CD4-positive, CD25-positive, alpha-beta regulatory T cell (primary cell): Measurements from ENCODE around the gene SERINC3. TPM values are rescaled to one million over a fixed set of nuclear protein-coding genes. Genes with fewer than 3 reads are reported as not detected.

ENCODE experiments used
- ATAC-seq, 2 donors: fragments of 150-1000 bp; cut with Tn5 transposase; one replicate each; pipeline ENCODE4 v1.10.0; 2021; ENCODE audit warnings: low read depth in 2 of 2, moderate number of reproducible peaks in 2 of 2, moderate library complexity in 1 of 2
- DNase-seq, 3 donors: peaks; one replicate each; pipeline versions ENCODE4 v3.0.0 to v3.0.0-alpha.2; 2012 to 2022; ENCODE audit warnings: mixed read lengths in 1 of 3
- H3K27ac ChIP-seq: one replicate; pipeline ENCODE4 v1.7.0; 2013; ENCODE audit warnings: mild to moderate bottlenecking, low read length; ENCODE audit not compliant: insufficient read depth, poor library complexity, severe bottlenecking
- H3K27me3 ChIP-seq: one replicate; pipeline ENCODE4 v1.7.0; 2013; ENCODE audit warnings: low read length; ENCODE audit not compliant: control insufficient read depth, insufficient read depth
- H3K36me3 ChIP-seq: one replicate; pipeline ENCODE4 v1.7.0; 2013; ENCODE audit warnings: mild to moderate bottlenecking, low read length, moderate library complexity; ENCODE audit not compliant: control insufficient read depth, insufficient read depth
- H3K4me1 ChIP-seq: 2 replicates; pipeline ENCODE4 v1.7.0; 2013; ENCODE audit warnings: mild to moderate bottlenecking, low read length; ENCODE audit not compliant: insufficient read depth, control insufficient read depth, poor library complexity, severe bottlenecking
- H3K4me3 ChIP-seq: one replicate; pipeline ENCODE4 v1.7.0; 2013; ENCODE audit warnings: low read depth, mild to moderate bottlenecking, low read length, moderate library complexity
- H3K9me3 ChIP-seq, 2 experiments: 1 replicate in 1 of 2; 2 replicates in 1 of 2; pipeline ENCODE4 v1.7.0; 2013; ENCODE audit warnings: low read length in 2 of 2, mild to moderate bottlenecking in 1 of 2, moderate library complexity in 1 of 2; ENCODE audit not compliant: control insufficient read depth in 2 of 2
- H3K27ac Mint-ChIP-seq, 3 donors: one replicate each; pipeline ENCODE4 v1.8.0; 2020 to 2022; ENCODE audit warnings: mild to moderate bottlenecking in 3 of 3, mixed read lengths in 3 of 3, moderate library complexity in 2 of 3
- H3K27me3 Mint-ChIP-seq: one replicate; pipeline ENCODE4 v1.8.0; 2022; ENCODE audit warnings: mild to moderate bottlenecking, mixed read lengths
- H3K36me3 Mint-ChIP-seq: one replicate; pipeline ENCODE4 v1.8.0; 2020; ENCODE audit warnings: mixed read lengths
- H3K4me1 Mint-ChIP-seq, 4 donors: one replicate each; pipeline ENCODE4 v1.8.0; 2020 to 2022; ENCODE audit warnings: mixed read lengths in 4 of 4, mild to moderate bottlenecking in 1 of 4
- H3K4me3 Mint-ChIP-seq, 4 donors: one replicate each; pipeline ENCODE4 v1.8.0; 2020 to 2022; ENCODE audit warnings: mild to moderate bottlenecking in 4 of 4, mixed read lengths in 4 of 4, moderate library complexity in 3 of 4
- H3K9me3 Mint-ChIP-seq, 7 donors: one replicate each; pipeline ENCODE4 v1.8.0; 2020 to 2022; ENCODE audit warnings: mixed read lengths in 7 of 7, mild to moderate bottlenecking in 3 of 7, moderate library complexity in 2 of 7
- polyA plus RNA-seq, 4 donors: library from polyadenylated mRNA; unstranded; fragments of 300-500 nt; fragmentation: Illumina TruSeq; gene quantifications; one replicate each; pipeline ENCODE4 v1.2.3, GENCODE V29; 2021
- total RNA-seq: library from RNA; stranded (reverse); gene quantifications from one replicate; pipeline ENCODE4 v1.2.3, GENCODE V29; 2022

Gene SERINC3
- total and polyA plus RNA-seq, 5 donors from 2014 or later = 77.3 to 254 (median 196) TPM

DNA sequence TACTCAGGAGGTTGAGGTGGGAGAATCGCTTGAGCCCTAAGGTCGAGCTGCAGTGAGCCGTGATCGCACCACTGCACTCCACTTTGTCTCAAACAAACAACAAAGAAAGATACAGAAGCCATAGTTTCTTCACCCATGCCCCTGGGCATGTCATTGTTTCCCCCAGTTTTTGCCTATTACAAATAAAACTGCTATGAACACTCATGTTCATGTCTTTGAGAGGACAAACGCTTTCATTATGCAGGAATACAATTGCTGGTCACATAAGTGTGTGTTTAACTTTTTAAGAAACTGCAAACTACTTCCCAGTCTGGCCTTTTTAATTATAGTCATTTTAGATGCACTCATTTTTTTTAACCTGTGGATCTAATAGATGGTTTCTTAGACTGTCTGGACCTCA is 58.4 kb downstream of the SERINC3 start:
- Histone ChIP-seq H3K36me3 (no peaks in the 10 kb centered on the region), H3K27ac (no peak overlapping the region), H3K4me3 (no peak overlapping the region), H3K27me3 (no peaks in the 10 kb centered on the region), H3K9me3 (no peaks in the 10 kb centered on the region), H3K4me1 (no peaks in the 10 kb centered on the region)
- H3K4me3 Mint-ChIP-seq = no peak overlapping the region
- H3K36me3 Mint-ChIP-seq = no peaks in the 10 kb centered on the region
- ATAC-seq = no peak
- H3K27ac Mint-ChIP-seq = no peak overlapping the region
- DNase-seq = no peak
- H3K4me1 Mint-ChIP-seq = no peaks in the 10 kb centered on the region
- H3K9me3 Mint-ChIP-seq = no peaks in the 10 kb centered on the region
- H3K27me3 Mint-ChIP-seq = no peaks in the 10 kb centered on the region

DNA sequence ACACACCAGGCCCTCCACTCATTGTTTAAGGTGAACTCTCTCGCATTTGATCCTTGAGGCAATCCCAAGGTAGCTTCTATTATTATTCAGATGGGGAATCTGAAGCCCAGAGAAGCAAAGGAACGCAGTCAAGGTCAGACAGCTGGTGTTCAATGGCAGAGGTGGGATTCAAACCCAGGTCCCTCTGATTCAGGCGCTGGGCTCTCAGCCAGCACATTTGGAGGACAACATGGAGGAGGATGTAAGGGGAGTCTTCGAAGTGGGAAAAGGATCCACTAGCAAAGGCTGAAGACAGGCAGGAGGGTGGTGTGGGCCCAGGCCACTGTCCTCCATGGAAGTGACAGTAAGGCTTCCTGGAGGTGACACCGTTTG is 60.1 kb downstream of the SERINC3 start:
- no peaks in the 10 kb centered on the region for H3K9me3 Mint-ChIP-seq
- no peak for ATAC-seq
- H3K36me3 Mint-ChIP-seq = no peaks in the 10 kb centered on the region

DNA sequence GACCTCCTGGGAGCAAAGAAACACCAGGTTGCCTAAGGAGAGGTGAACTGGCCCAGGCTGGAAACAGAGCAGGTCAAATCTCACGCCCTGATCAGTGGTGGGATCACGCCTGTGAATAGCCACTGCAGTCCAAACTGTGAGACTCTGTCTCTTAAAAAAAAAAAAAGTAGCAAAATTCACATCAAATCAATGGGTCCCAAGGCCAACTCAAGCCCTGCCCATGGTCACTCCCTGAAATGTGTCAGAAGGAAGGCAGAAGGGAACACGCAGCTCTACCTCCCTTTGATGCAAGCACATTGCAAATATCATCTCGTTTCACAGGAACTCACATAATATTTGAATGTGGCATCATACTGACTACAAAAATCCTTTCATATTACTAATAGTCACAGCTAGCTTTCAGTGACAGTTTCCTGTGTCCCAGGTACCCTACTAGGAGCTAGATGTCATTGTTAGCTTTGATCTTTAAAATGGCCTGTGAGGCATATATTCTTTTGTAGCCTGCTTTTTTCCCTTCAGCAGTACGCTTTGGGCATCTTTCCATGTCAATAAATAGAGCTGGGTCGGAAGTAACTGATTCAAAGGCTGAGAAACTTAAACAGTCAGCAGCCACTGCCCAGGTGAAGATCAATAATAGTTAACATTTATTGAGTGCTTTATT is 60.6 kb downstream of the SERINC3 start:
- no peaks in the 10 kb centered on the region for H3K27me3 Mint-ChIP-seq
- Histone ChIP-seq H3K27me3 (no peaks in the 10 kb centered on the region), H3K4me1 (no peaks in the 10 kb centered on the region), H3K27ac (no peak overlapping the region), H3K9me3 (no peaks in the 10 kb centered on the region), H3K36me3 (no peaks in the 10 kb centered on the region), H3K4me3 (no peak overlapping the region)
- DNase-seq (no peak), ATAC-seq (no peak)
- no peaks in the 10 kb centered on the region for H3K36me3 Mint-ChIP-seq
- no peak overlapping the region for H3K4me3 Mint-ChIP-seq
- no peaks in the 10 kb centered on the region for H3K4me1 Mint-ChIP-seq
- H3K9me3 Mint-ChIP-seq = no peaks in the 10 kb centered on the region
- H3K27ac Mint-ChIP-seq = no peak overlapping the region

More for the DNA sequence above, 60.1 kb downstream of the SERINC3 start:
- Histone ChIP-seq H3K27me3 (no peaks in the 10 kb centered on the region), H3K36me3 (no peaks in the 10 kb centered on the region), H3K4me3 (no peak overlapping the region), H3K27ac (no peak overlapping the region), H3K9me3 (no peaks in the 10 kb centered on the region), H3K4me1 (no peaks in the 10 kb centered on the region)
- no peak overlapping the region for H3K4me3 Mint-ChIP-seq
- no peaks in the 10 kb centered on the region for H3K4me1 Mint-ChIP-seq
- H3K27me3 Mint-ChIP-seq = no peaks in the 10 kb centered on the region
- DNase-seq = no peak
- no peak overlapping the region for H3K27ac Mint-ChIP-seq

DNA sequence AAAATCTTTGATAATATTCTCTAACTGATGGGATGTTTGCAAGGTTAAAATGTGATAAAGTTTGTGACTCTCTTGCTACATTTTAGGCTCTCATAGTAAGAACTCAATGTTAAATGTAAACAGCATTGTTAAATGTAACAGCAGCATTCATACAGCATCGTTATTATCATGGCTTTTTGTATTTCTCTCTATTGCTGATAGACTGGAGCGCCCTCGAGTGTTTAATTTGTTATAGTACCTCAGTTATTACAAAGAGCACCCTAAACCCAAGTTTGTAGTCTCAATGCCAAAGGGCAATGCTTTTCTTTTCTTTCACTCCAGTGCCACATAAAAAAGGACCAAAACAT is 61.1 kb downstream of the SERINC3 start:
- DNase-seq = peak in 2 of 3 donors; percentile 21 to 27
- H3K9me3 ChIP-seq = no peaks in the 10 kb centered on the region
- Mint-ChIP-seq H3K36me3 (no peaks in the 10 kb centered on the region), H3K27me3 (no peaks in the 10 kb centered on the region), H3K4me3 (no peak overlapping the region), H3K4me1 (no peaks in the 10 kb centered on the region), H3K27ac (no peak overlapping the region), H3K9me3 (no peaks in the 10 kb centered on the region)
- no peaks in the 10 kb centered on the region for H3K36me3 ChIP-seq
- no peaks in the 10 kb centered on the region for H3K4me1 ChIP-seq
- no peak for ATAC-seq
- no peak overlapping the region for H3K4me3 ChIP-seq
- H3K27me3 ChIP-seq = no peaks in the 10 kb centered on the region
- no peak overlapping the region for H3K27ac ChIP-seq

DNA sequence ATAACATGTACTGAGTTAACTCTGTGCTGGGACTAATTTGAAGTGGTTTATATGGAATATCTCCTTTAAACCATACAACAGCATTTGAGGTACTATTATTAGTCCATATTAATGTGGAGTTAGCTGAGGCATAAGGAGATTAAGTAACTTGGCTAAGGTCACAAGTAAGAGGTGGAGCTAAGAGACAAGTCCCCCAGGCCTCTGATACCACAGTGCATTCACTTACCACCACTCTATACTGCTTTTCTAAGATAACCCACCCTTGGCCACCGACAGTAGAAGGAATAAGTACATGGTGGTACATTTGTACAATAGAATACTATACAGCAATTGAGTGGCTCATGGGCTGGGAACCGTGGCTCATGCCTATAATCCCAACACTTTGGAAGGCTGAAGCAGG is 62.6 kb downstream of the SERINC3 start:
- no peak for DNase-seq

DNA sequence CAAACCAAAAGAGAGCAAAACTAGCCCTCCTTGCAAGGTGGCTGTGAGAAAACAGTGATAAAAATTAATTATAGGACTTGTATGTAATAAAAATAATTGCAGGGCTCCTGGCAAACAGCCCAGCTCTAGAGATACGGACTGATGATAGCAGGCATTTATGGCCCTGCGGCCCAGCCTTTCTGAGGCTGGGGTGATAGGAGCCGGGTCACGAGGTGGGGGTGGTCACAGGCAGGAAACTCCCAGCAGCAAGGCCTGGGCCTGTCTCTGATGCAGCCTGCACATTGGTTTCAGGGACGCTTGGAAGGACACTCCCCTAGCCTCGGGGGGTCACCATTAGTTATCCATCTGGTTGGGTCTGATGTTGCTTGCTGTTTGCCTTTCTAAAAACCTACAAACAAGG is 64.9 kb downstream of the SERINC3 start:
- Histone ChIP-seq H3K4me3 (no peak overlapping the region), H3K27me3 (no peaks in the 10 kb centered on the region), H3K36me3 (no peaks in the 10 kb centered on the region), H3K9me3 (no peaks in the 10 kb centered on the region), H3K4me1 (no peaks in the 10 kb centered on the region), H3K27ac (no peak overlapping the region)
- no peaks in the 10 kb centered on the region for H3K27me3 Mint-ChIP-seq
- ATAC-seq = no peak
- no peaks in the 10 kb centered on the region for H3K4me1 Mint-ChIP-seq
- H3K4me3 Mint-ChIP-seq = no peak overlapping the region
- H3K36me3 Mint-ChIP-seq = no peaks in the 10 kb centered on the region
- no peak overlapping the region for H3K27ac Mint-ChIP-seq
- DNase-seq = no peak
- H3K9me3 Mint-ChIP-seq = no peaks in the 10 kb centered on the region

More for the DNA sequence above, 62.6 kb downstream of the SERINC3 start:
- no peak overlapping the region for H3K27ac ChIP-seq
- no peak overlapping the region for H3K4me3 ChIP-seq
- no peak for ATAC-seq
- H3K9me3 ChIP-seq = no peaks in the 10 kb centered on the region
- H3K27me3 Mint-ChIP-seq = no peaks in the 10 kb centered on the region
- H3K4me1 Mint-ChIP-seq = no peaks in the 10 kb centered on the region
- H3K4me1 ChIP-seq = no peaks in the 10 kb centered on the region
- no peak overlapping the region for H3K4me3 Mint-ChIP-seq
- H3K9me3 Mint-ChIP-seq = no peaks in the 10 kb centered on the region
- no peak overlapping the region for H3K27ac Mint-ChIP-seq
- no peaks in the 10 kb centered on the region for H3K36me3 ChIP-seq
- H3K36me3 Mint-ChIP-seq = no peaks in the 10 kb centered on the region
- H3K27me3 ChIP-seq = no peaks in the 10 kb centered on the region

DNA sequence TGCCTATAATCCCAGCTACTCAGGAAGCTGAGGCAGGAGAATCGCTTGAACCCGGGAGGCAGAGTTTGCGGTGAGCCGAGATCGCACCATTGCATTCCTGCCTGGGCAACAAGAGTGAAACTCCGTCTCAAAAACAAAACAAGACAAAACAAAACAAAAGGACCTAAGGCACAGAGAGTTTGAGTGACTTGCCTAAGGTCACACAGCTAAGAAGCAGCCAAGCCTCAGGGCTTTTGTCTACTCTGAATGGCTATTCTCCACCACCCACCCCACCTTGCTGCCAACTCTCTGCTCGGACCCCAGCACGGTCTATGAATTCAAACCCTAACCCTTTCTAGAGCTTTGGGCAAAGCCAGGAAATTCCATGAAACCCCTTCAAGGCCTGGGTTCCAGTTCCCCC is 65.3 kb downstream of the SERINC3 start:
- Histone ChIP-seq H3K4me3 (no peak overlapping the region), H3K9me3 (no peaks in the 10 kb centered on the region), H3K27me3 (no peaks in the 10 kb centered on the region), H3K4me1 (no peaks in the 10 kb centered on the region), H3K27ac (no peak overlapping the region), H3K36me3 (no peaks in the 10 kb centered on the region)
- DNase-seq (no peak), ATAC-seq (no peak)
- Mint-ChIP-seq H3K36me3 (no peaks in the 10 kb centered on the region), H3K4me3 (no peak overlapping the region), H3K27ac (no peak overlapping the region), H3K9me3 (no peaks in the 10 kb centered on the region), H3K27me3 (no peaks in the 10 kb centered on the region), H3K4me1 (no peaks in the 10 kb centered on the region)

DNA sequence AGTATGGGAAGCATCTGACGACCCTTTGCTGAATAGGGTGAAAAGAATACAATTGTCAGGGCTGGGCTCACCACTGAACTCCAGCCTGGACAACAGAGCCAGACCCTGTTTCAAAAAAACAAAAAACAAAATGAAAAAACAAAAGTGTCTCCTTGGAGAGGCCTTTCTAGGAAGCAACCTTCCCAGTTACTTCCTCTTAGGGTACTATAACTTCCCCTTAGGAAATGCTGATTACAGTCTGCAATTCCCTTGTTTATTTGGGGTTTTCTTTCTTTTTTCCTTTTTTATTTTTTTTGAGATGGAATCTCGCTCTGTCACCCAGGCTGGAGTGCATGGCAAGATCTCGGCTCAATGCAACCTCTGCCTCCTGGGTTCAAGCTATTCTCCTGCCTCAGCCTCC is 66.7 kb downstream of the SERINC3 start:
- DNase-seq (no peak), ATAC-seq (no peak)
- Histone ChIP-seq H3K4me1 (no peaks in the 10 kb centered on the region), H3K4me3 (no peak overlapping the region), H3K9me3 (no peaks in the 10 kb centered on the region), H3K36me3 (no peaks in the 10 kb centered on the region), H3K27me3 (no peaks in the 10 kb centered on the region), H3K27ac (no peak overlapping the region)
- no peaks in the 10 kb centered on the region for H3K9me3 Mint-ChIP-seq
- H3K4me1 Mint-ChIP-seq = no peaks in the 10 kb centered on the region
- H3K36me3 Mint-ChIP-seq = no peaks in the 10 kb centered on the region
- H3K27ac Mint-ChIP-seq = no peak overlapping the region
- no peaks in the 10 kb centered on the region for H3K27me3 Mint-ChIP-seq
- H3K4me3 Mint-ChIP-seq = no peak overlapping the region
